Measurements from ENCODE around the gene MKX. TPM values are rescaled to one million over a fixed set of nuclear protein-coding genes. Genes with fewer than 3 reads are reported as not detected.

MKX gene
- total and polyA plus RNA-seq, 7 donors = 0.01 to 0.24 (median 0.07) TPM; not detected in 1

DNA sequence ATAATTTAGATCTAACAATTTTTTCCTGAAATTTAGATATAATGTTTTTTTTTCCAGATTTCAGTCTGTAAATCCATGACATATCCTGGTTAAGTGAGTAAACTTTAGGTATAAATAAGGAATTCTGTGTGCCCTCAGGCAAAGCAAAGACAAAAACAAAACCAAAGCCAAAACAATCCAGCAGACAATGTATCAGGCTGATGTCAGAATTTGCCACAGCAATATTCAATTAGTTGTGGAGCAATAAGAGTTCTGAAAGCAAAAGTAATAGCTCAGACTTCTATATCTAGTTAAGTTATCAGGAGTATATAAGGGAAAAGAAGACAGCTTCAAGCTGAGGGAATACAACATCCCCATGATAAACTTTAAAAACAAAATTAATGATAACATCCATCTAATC is 82.0 kb downstream of the MKX start:
- Histone ChIP-seq H3K4me3 (no peak overlapping the region), H3K27me3 (ENCODE audit: insufficient read depth in 3 of 3, low read length in 2 of 3) (no peaks in the 10 kb centered on the region), H3K9me3 (no peaks in the 10 kb centered on the region), H3K36me3 (ENCODE audit: insufficient read depth in 1 of 2, low read depth in 1 of 2) (no peaks in the 10 kb centered on the region), H3K27ac (no peak overlapping the region), H3K4me1 (peaks cover 4% of the 10 kb centered on the region)
- TF ChIP-seq, protein P1, sequence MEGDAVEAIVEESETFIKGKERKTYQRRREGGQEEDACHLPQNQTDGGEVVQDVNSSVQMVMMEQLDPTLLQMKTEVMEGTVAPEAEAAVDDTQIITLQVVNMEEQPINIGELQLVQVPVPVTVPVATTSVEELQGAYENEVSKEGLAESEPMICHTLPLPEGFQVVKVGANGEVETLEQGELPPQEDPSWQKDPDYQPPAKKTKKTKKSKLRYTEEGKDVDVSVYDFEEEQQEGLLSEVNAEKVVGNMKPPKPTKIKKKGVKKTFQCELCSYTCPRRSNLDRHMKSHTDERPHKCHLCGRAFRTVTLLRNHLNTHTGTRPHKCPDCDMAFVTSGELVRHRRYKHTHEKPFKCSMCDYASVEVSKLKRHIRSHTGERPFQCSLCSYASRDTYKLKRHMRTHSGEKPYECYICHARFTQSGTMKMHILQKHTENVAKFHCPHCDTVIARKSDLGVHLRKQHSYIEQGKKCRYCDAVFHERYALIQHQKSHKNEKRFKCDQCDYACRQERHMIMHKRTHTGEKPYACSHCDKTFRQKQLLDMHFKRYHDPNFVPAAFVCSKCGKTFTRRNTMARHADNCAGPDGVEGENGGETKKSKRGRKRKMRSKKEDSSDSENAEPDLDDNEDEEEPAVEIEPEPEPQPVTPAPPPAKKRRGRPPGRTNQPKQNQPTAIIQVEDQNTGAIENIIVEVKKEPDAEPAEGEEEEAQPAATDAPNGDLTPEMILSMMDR (IDR thresholded peaks at IDR 0.05) = no peak
- intact Hi-C loops (cut with DNase I) = no loop called here
- no peak for ATAC-seq
- no peak for DNase-seq

DNA sequence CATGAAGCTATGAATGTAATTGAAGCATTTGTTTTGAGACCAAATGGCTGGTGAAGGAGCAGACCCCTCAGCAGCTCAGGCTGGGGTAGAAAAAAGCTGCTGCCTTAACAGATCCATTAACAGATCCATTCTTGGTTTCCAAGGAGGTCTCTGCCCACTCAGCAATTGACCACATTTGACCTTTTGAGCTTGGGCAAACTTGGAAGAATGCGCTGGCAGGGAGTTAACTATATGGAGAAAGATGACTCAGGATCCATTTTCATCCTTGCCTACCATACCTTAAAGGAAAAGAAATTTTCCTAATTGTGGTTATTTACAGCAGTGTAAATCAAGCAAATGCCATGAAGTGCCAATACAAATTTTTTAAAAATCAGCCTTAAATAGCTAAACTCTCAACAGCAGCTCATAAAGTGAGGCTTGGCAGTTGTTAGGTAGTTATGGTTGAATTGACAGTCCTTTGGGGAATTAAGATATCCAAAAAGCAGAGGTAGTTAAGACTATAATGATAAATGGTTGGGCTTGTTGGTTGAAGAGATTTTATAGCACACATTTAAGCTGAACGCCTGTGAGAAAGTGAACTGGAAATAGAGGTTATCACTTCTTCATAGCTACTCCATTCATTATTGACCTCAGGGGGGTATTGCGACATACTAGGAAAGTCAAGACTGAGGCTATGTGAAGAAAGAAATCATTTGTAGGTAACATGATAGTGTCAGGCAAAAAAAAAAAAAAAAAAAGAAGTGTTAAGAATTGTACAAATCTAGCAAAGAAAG is 83.9 kb downstream of the MKX start:
- Histone ChIP-seq H3K36me3 (ENCODE audit: insufficient read depth in 1 of 2, low read depth in 1 of 2) (no peaks in the 10 kb centered on the region), H3K4me3 (no peak overlapping the region), H3K9me3 (no peaks in the 10 kb centered on the region), H3K27me3 (ENCODE audit: insufficient read depth in 3 of 3, low read length in 2 of 3) (no peaks in the 10 kb centered on the region), H3K4me1 (peaks cover 4% of the 10 kb centered on the region), H3K27ac (no peak overlapping the region)
- TF ChIP-seq, protein P1 (IDR thresholded peaks at IDR 0.05) = no peak
- intact Hi-C loops (cut with DNase I) = no loop called here
- WGBS, 3 donors = 77 to 86% (median 80%) methylated on average over 3 of the region's 3 CpGs
- ATAC-seq (no peak), DNase-seq (no peak)

DNA sequence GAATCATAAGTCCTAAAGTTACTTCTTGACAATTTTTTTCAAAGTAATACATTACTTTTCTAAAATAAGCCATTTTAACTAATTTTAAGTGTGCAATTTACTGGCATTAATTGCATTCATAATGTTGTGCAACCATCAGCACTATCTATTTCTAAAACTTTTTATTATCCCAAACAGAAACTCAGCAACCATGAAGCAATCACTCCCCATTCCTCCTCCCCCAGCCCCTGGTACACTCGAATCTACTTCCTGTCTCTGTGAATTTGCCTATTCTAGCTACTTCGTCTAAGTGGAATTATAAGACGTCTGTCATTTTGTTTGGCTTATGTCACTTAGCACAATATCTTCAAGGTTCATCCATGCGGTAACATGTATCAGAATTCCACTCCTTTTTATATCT is 84.9 kb downstream of the MKX start:
- no peaks in the 10 kb centered on the region for H3K36me3 ChIP-seq (ENCODE audit: insufficient read depth in 1 of 2, low read depth in 1 of 2)
- H3K4me3 ChIP-seq = no peak overlapping the region
- peaks cover 4% of the 10 kb centered on the region for H3K4me1 ChIP-seq
- ATAC-seq (no peak), DNase-seq (no peak)
- no peaks in the 10 kb centered on the region for H3K27me3 ChIP-seq (ENCODE audit: insufficient read depth in 3 of 3, low read length in 2 of 3)
- intact Hi-C loops (cut with DNase I) = no loop called here
- WGBS, 3 donors = 58 to 74% (median 70%) methylated on average over 4 of the region's 4 CpGs
- H3K27ac ChIP-seq = no peak overlapping the region
- no peaks in the 10 kb centered on the region for H3K9me3 ChIP-seq
- TF ChIP-seq, protein P1 (IDR thresholded peaks at IDR 0.05) = no peak

DNA sequence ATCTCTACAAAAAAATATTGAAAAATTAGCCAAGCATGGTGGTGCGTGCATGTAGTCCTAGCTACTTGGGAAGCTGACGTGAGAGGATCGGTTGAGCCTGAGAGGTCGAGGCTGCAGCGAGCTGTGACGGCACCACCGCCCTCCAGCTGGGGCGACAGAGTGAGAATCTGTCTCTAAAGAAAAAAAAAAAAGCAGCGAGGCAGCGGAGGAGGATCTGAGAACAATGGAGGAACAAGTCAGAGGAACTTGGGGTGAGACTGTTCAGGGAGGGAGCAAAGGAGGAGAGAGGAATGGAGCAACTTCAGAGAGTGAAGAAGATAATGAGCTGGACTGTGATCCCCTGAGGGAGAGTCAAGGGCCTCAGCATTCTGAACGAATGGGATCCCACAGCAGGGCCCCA is 85.4 kb downstream of the MKX start:
- Histone ChIP-seq H3K9me3 (no peaks in the 10 kb centered on the region), H3K4me1 (peaks cover 4% of the 10 kb centered on the region), H3K4me3 (no peak overlapping the region), H3K27ac (no peak overlapping the region), H3K27me3 (ENCODE audit: insufficient read depth in 3 of 3, low read length in 2 of 3) (no peaks in the 10 kb centered on the region), H3K36me3 (ENCODE audit: insufficient read depth in 1 of 2, low read depth in 1 of 2) (no peaks in the 10 kb centered on the region)
- no peak for ATAC-seq
- 76 to 88% (median 83%) methylated on average over 11 of the region's 11 CpGs for WGBS, 3 donors
- DNase-seq = no peak
- intact Hi-C loops (cut with DNase I) = no loop called here
- TF ChIP-seq, protein P1 (IDR thresholded peaks at IDR 0.05) = no peak

DNA sequence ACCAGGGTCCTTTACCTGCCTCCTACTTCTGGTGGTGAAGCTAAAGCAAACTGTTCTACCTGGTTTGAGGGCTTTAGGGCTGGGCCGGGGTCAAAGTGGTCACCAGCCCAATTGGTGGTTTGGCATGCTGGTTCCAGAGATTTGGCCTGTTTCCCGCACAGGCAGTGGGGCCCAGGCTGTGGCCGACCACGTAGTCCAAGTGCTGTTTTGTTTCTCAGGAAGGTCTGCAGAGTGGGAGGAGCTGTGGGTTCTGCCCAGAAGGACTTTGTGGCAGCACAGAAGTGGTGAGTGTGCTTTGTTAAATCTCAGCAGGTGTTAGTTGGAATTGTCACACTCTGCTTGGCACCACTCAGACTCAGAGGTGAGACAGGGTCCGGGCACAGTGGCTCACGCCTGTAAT is 85.8 kb downstream of the MKX start:
- Histone ChIP-seq H3K9me3 (no peaks in the 10 kb centered on the region), H3K27ac (no peak overlapping the region), H3K36me3 (ENCODE audit: insufficient read depth in 1 of 2, low read depth in 1 of 2) (no peaks in the 10 kb centered on the region), H3K4me1 (peaks cover 4% of the 10 kb centered on the region), H3K27me3 (ENCODE audit: insufficient read depth in 3 of 3, low read length in 2 of 3) (no peaks in the 10 kb centered on the region), H3K4me3 (no peak overlapping the region)
- TF ChIP-seq, protein P1 (IDR thresholded peaks at IDR 0.05) = no peak
- ATAC-seq (no peak), DNase-seq (no peak)
- 54 to 77% (median 71%) methylated on average over 6 of the region's 6 CpGs for WGBS, 3 donors
- intact Hi-C loops (cut with DNase I) = loop anchor here (5.0 kb wide), 2 partner anchors 102 to 212 kb away; no protein-coding TSS in a partner anchor
